Heart right ventricle (tissue), 12 donors: Measurements from ENCODE around the gene HAS3. TPM values are rescaled to one million over a fixed set of nuclear protein-coding genes. Genes with fewer than 3 reads are reported as not detected.

ENCODE experiments used
- polyA plus RNA-seq, 2 donors: library from polyadenylated mRNA; stranded (reverse); fragments of 200-250 nt; gene quantifications; one replicate each; pipeline ENCODE4 v1.2.3, GENCODE V29; 2013
- total RNA-seq, 10 donors: library from RNA; stranded (reverse); fragmentation: NEBNext Ultra II Directional in 3 of 10; extraction: Animal tissue kit (Norgen Biotek cat#: 25700) in 3 of 10; gene quantifications; one replicate each; pipeline versions ENCODE4 v1.2.1 to v1.2.4, GENCODE V29; 2021 to 2023
- donor health status: ischemic (EF 13 %, LVEDD 7.1; RV severe dilation, severe dysfunction).
- donor health status: healthy with polysubstance abuse.
- donor health status: DM: no; HTN: yes; CAD: no.
- donor health status: DM: no; HTN: no; CAD: no.
- donor health status: ischemic (EF 25% LVEDD 6.9; RV normal size, moderate dysfunction).
- donor health status: ischemic (EF 25% LVEDD 5.7; RV mildly dilated, moderate dysfunction).
- donor health status: healthy.
- donor health status: nonischemic (EF 11% LVEDD 7.7; RV severe dilation, severe dysfunction).
- donor health status: DM: yes; HTN: yes; CAD: no.
- donor health status: PGD.
- donor health status: ischemic (EF 29% LVEDD 5.4; RV normal size, mild dysfunction).
- donor health status: nonischemic (EF 23%, LVEDD 6.1; RV moderate dilation, normal function).

The HAS3 gene
- total and polyA plus RNA-seq, 12 donors: 0.15 to 1.8 (median 0.38) TPM

Other genes starting within 250 kb of the HAS3 start
- 10 to 100 TPM; 46.1 to 80.6 (median 55.6) TPM for gene CHTF8, start 26.9 kb downstream of the HAS3 start, total RNA-seq
- gene CHTF8, start 26.9 kb downstream of the HAS3 start, polyA plus RNA-seq: 10 to 100 TPM; 17.2 to 38.0 TPM
- 10 to 100 TPM; 19.1 to 32.8 (median 26.8) TPM for gene UTP4, start 27.0 kb downstream of the HAS3 start, total RNA-seq
- gene UTP4, start 27.0 kb downstream of the HAS3 start, polyA plus RNA-seq: 10 to 100 TPM; 13.0 to 22.8 TPM
- 10 to 100 TPM in 3 of 10 donors, 1 to 10 TPM in 7; 8.1 to 15.7 (median 9.5) TPM for gene SNTB2, start 81.5 kb downstream of the HAS3 start, total RNA-seq
- gene SNTB2, start 81.5 kb downstream of the HAS3 start, polyA plus RNA-seq: 1 to 10 TPM; 3.0 to 4.0 TPM
- 10 to 100 TPM; 24.2 to 35.1 (median 27.7) TPM for gene VPS4A, start 205.7 kb downstream of the HAS3 start, total RNA-seq
- 10 to 100 TPM; 38.8 to 44.6 TPM for gene VPS4A, start 205.7 kb downstream of the HAS3 start, polyA plus RNA-seq
- gene PDF, start 224.9 kb downstream of the HAS3 start, total RNA-seq: 10 to 100 TPM in 1 of 10 donors, 1 to 10 TPM in 9; 3.9 to 10.7 (median 5.4) TPM
- 1 to 10 TPM; 2.0 to 9.9 TPM for gene PDF, start 224.9 kb downstream of the HAS3 start, polyA plus RNA-seq
- gene COG8, start 233.9 kb downstream of the HAS3 start, total RNA-seq: 10 to 100 TPM; 20.0 to 29.1 (median 23.7) TPM
- 10 to 100 TPM; 15.7 to 16.8 TPM for gene COG8, start 233.9 kb downstream of the HAS3 start, polyA plus RNA-seq
- gene NIP7, start 234.1 kb downstream of the HAS3 start, total RNA-seq: 10 to 100 TPM in 1 of 10 donors, 1 to 10 TPM in 9; 6.1 to 15.8 (median 7.8) TPM
- 1 to 10 TPM; 8.0 to 8.2 TPM for gene NIP7, start 234.1 kb downstream of the HAS3 start, polyA plus RNA-seq
- under 1 TPM in 4 of 10 donors, not detected in 6; 0.32 to 0.41 (median 0.38) TPM for gene TMED6, start 246.1 kb downstream of the HAS3 start, total RNA-seq
- gene TMED6, start 246.1 kb downstream of the HAS3 start, polyA plus RNA-seq: under 1 TPM in 1 of 2 donors, not detected in 1; 0.37 TPM